ENCODE data around the gene FEM1C. TPM values are rescaled to one million over a fixed set of nuclear protein-coding genes. Genes with fewer than 3 reads are reported as not detected.
"Not testable (repeated sequence)": the region's sequence is repeated elsewhere in the genome, so short reads cannot be mapped to it uniquely, and the experiment has no call there.

Gene FEM1C
- total RNA-seq, 1 donor from 2014 or later = 20.1 TPM

- DNase-seq (ENCODE audit: low read depth, low spot score) = not testable (repeated sequence)
Observed at GRCh38 chr5:115479166-115479873, 65.3 kb downstream of the FEM1C start.

- no peak for DNase-seq (ENCODE audit: low read depth, low spot score)
Observed at GRCh38 chr5:115478281-115478680, 66.3 kb downstream of the FEM1C start.

GRCh38 chr5:115477581-115477980, 67.0 kb downstream of the FEM1C start:
- no peak for DNase-seq (ENCODE audit: low read depth, low spot score)

- DNase-seq (ENCODE audit: low read depth, low spot score) = no peak
Observed at GRCh38 chr5:115475788-115476187, 68.8 kb downstream of the FEM1C start.

GRCh38 chr5:115472271-115473025, 72.1 kb downstream of the FEM1C start:
- no peak for DNase-seq (ENCODE audit: low read depth, low spot score)

GRCh38 chr5:115471345-115472063, 73.1 kb downstream of the FEM1C start:
- DNase-seq (ENCODE audit: low read depth, low spot score) = no peak

GRCh38 chr5:115470921-115471320, 73.7 kb downstream of the FEM1C start:
- DNase-seq (ENCODE audit: low read depth, low spot score) = no peak

Other genes with a start within 250 kb of the FEM1C start
- gene CCDC112, start 248.1 kb downstream of the FEM1C start, total RNA-seq = 6.4 and 6.6 TPM in 2 replicates
- 1.1 and 2.1 TPM in 2 replicates for gene TICAM2, start 57.7 kb upstream of the FEM1C start, total RNA-seq
- gene TMED7, start 81.3 kb upstream of the FEM1C start, total RNA-seq = 109 and 250 TPM in 2 replicates